HL-60 (cell line): Measurements from ENCODE around the gene PDE2A.

ENCODE experiments used
- DNase-seq, 2 experiments: peaks; one replicate each; pipeline ENCODE4 v3.0.0-alpha.2; 2010 to 2020; ENCODE audit warnings: low read depth in 1 of 2, low spot score in 1 of 2
- H3K27ac ChIP-seq: fragments of 250-450 bp; sonication (Bioruptor Pico); replicated peaks from 2 replicates; pipeline ENCODE4 v1.5.1; 2020; ENCODE audit warnings: mild to moderate bottlenecking, moderate library complexity
- H3K27me3 ChIP-seq: fragments of 250-450 bp; sonication (Bioruptor Pico); 2 replicates; pipeline ENCODE4 v1.5.1; 2021; ENCODE audit warnings: mild to moderate bottlenecking, moderate library complexity; ENCODE audit not compliant: insufficient read depth, poor library complexity, severe bottlenecking
- H3K4me3 ChIP-seq: replicated peaks from 2 replicates; pipeline ENCODE4 v1.5.1; 2011; ENCODE audit warnings: mild to moderate bottlenecking, control low read depth, low read length; ENCODE audit not compliant: insufficient read depth
- GABPA ChIP-seq: IDR thresholded peaks from 2 replicates; pipeline ENCODE4 v1.6.1; 2012; ENCODE audit warnings: low read depth
- POLR2AphosphoS5 ChIP-seq: IDR thresholded peaks from 2 replicates; pipeline ENCODE4 v1.6.1; 2012; ENCODE audit warnings: low read depth
- SPI1 ChIP-seq: IDR thresholded peaks from 2 replicates; pipeline ENCODE4 v1.6.1; 2012; ENCODE audit warnings: low read depth, mild to moderate bottlenecking, borderline replicate concordance
- TF ChIP-seq, protein P1 (sequence below): IDR thresholded peaks from one replicate; pipeline ENCODE4 v1.5.1; 2011; ENCODE audit warnings: low read length, control low read depth, inconsistent platforms; ENCODE audit not compliant: insufficient read depth
- TF ChIP-seq, protein P2 (sequence below): IDR thresholded peaks from 2 replicates; pipeline ENCODE4 v1.6.1; 2012; ENCODE audit warnings: low read depth; ENCODE audit not compliant: insufficient replicate concordance

Gene PDE2A

DNA sequence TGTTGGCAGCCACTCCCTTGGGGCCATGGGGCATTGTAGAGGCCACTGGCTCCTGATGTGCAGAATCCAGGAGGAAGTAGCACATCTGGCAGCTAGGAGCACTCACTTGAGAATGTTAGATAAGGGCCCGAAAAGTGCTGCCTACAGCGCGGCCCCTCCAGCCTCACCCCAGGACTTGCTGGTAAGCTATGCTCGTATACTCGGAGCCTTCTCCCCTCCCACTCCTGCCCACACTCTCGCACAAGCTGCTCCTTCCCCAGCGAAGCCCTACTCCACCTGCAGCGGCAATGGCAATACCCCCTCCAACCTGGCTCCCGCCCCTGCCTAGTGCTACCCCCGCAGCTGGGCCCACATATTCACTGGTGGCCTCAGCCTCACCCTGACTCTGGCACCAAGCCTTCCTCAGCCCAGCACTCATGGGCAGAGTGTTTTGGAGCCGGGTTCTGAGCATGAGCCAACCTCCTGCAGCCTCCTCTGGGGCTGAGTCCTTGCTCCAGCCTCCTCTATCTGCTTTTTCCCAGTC lies 47.7 kb downstream of the PDE2A start:
- no peak for TF ChIP-seq POLR2AphosphoS5
- TF ChIP-seq, protein P1, sequence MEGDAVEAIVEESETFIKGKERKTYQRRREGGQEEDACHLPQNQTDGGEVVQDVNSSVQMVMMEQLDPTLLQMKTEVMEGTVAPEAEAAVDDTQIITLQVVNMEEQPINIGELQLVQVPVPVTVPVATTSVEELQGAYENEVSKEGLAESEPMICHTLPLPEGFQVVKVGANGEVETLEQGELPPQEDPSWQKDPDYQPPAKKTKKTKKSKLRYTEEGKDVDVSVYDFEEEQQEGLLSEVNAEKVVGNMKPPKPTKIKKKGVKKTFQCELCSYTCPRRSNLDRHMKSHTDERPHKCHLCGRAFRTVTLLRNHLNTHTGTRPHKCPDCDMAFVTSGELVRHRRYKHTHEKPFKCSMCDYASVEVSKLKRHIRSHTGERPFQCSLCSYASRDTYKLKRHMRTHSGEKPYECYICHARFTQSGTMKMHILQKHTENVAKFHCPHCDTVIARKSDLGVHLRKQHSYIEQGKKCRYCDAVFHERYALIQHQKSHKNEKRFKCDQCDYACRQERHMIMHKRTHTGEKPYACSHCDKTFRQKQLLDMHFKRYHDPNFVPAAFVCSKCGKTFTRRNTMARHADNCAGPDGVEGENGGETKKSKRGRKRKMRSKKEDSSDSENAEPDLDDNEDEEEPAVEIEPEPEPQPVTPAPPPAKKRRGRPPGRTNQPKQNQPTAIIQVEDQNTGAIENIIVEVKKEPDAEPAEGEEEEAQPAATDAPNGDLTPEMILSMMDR: no peak
- no peak overlapping the region for H3K27ac ChIP-seq
- no peak overlapping the region for H3K4me3 ChIP-seq
- DNase-seq: no peak
- H3K27me3 ChIP-seq: peaks cover 10% of the 10 kb centered on the region

- H3K4me3 ChIP-seq: no peak overlapping the region
- H3K27ac ChIP-seq: no peak overlapping the region
- peaks cover 10% of the 10 kb centered on the region for H3K27me3 ChIP-seq
- TF ChIP-seq, protein P1: no peak
- TF ChIP-seq SPI1 (no peak), POLR2AphosphoS5 (no peak), GABPA (no peak)
- TF ChIP-seq, protein P2, sequence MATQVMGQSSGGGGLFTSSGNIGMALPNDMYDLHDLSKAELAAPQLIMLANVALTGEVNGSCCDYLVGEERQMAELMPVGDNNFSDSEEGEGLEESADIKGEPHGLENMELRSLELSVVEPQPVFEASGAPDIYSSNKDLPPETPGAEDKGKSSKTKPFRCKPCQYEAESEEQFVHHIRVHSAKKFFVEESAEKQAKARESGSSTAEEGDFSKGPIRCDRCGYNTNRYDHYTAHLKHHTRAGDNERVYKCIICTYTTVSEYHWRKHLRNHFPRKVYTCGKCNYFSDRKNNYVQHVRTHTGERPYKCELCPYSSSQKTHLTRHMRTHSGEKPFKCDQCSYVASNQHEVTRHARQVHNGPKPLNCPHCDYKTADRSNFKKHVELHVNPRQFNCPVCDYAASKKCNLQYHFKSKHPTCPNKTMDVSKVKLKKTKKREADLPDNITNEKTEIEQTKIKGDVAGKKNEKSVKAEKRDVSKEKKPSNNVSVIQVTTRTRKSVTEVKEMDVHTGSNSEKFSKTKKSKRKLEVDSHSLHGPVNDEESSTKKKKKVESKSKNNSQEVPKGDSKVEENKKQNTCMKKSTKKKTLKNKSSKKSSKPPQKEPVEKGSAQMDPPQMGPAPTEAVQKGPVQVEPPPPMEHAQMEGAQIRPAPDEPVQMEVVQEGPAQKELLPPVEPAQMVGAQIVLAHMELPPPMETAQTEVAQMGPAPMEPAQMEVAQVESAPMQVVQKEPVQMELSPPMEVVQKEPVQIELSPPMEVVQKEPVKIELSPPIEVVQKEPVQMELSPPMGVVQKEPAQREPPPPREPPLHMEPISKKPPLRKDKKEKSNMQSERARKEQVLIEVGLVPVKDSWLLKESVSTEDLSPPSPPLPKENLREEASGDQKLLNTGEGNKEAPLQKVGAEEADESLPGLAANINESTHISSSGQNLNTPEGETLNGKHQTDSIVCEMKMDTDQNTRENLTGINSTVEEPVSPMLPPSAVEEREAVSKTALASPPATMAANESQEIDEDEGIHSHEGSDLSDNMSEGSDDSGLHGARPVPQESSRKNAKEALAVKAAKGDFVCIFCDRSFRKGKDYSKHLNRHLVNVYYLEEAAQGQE: no peak
- DNase-seq: no peak
Measured at GRCh38 chr11:72625691-72626413, 48.4 kb downstream of the PDE2A start.

DNA sequence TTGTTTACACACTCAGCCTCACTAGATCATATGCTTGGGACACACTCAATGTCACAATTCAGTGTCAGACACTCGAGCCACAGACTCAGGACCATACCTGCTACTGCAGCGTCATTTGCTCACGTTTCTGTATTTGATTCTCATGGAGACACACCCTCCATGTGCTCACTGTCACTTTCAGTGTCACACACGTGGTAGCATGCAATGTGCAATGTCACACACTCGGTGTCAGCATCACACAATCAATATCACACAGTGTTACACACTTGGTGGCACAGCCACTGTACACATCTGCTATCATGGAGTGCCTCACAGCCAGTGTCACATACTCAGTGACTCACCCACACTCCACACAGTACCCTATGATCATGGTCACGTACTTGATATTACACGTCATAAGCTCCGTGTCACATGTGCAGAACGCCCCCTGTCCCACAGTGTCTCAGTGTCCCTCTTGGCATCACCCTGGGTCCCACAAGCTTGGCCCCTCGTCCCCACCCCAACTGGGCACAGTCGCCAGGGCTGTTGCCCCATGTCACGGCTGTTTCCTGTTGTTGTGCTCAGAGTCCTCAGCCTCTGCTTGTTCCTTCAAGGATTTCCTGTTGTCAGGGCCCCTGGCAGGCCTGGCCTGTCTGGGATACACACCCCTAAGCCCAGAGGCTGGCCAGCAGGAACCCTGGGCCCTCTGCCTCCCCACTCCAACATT lies 49.6 kb downstream of the PDE2A start:
- TF ChIP-seq, protein P1: no peak
- TF ChIP-seq SPI1 (no peak), POLR2AphosphoS5 (no peak), GABPA (no peak)
- TF ChIP-seq, protein P2: no peak
- DNase-seq: no peak
- Histone ChIP-seq H3K27ac (no peak overlapping the region), H3K4me3 (no peak overlapping the region), H3K27me3 (peaks cover 10% of the 10 kb centered on the region)
